GM21381 (cell line): ENCODE measurements around the gene ELOVL3.
"Not testable (repeated sequence)": the region's sequence is repeated elsewhere in the genome, so short reads cannot be mapped to it uniquely, and the experiment has no call there.

Experiments
- ATAC-seq: cut with Tn5 transposase; IDR thresholded peaks from one replicate; pipeline ENCODE4 v1.9.1; 2021; ENCODE audit warnings: mild to moderate bottlenecking, moderate library complexity; ENCODE audit not compliant: unreplicated experiment

Gene ELOVL3, protein sequence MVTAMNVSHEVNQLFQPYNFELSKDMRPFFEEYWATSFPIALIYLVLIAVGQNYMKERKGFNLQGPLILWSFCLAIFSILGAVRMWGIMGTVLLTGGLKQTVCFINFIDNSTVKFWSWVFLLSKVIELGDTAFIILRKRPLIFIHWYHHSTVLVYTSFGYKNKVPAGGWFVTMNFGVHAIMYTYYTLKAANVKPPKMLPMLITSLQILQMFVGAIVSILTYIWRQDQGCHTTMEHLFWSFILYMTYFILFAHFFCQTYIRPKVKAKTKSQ

DNA sequence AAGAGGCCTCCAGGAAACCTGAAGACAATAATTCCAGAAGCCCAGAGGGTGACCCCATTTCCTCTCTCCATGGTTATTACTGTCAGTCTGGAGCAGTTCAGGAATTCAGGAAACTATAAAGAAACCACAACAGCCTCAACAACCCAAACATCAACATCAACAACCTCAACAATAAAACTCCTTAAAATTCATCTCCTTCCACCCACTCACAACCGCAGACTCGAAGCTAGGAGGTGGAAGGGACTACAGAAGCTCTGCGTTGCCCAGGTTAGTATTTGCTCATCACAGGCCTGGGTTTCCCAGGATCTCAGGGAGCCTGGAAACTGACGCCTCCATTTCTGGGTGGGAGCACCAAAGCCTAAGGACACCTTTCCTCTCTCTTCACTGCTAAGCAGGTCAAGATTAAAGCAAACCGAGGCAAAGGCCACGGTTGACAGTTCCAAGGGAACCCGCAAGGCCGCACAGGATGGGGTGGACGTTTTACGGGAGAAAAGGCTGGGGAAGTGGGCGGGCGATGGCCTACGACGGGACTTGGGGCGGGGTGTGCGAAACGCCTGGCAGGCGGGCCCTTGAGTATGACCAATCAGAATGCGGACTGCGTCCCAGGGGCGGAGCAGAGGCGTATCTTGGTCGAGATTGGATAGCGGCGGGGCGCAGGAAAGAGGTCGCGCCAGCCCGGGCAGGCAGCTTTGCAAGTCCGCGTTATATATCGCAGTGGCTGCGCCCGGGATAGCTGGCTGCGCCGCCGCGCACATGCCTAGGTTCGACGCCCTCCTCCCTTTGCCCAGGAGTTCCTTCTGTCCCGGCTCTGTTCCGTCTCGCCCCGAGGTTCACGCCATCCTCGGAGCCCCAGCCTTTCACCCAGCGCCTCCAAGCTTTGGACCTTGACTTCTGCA, at the start of gene ELOVL3:
TSS of gene ELOVL3 (plus strand) at position 654 of the 896 bp plus-strand sequence. CDS start 250 bp downstream, outside the sequence.
- peak; percentile 74 for ATAC-seq

DNA sequence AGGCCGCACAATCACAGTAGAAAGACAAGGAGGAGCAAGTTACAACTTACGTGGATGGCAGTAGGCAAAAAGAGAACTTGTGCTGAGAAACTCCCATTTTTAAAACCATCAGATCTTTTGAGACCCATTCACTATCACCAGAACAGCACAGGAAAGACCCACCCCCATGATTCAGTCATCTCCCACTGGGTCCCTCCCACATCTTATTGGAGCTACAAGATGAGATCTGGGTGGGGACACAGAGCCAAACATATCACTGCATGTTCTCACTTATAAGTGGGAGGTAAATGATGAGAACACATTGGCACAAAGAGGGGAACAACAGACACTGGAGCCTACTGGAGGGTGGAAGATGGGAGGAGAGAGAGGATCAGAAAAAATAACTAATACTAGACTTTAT, 41.5 kb upstream of the ELOVL3 start:
- ATAC-seq: no peak

DNA sequence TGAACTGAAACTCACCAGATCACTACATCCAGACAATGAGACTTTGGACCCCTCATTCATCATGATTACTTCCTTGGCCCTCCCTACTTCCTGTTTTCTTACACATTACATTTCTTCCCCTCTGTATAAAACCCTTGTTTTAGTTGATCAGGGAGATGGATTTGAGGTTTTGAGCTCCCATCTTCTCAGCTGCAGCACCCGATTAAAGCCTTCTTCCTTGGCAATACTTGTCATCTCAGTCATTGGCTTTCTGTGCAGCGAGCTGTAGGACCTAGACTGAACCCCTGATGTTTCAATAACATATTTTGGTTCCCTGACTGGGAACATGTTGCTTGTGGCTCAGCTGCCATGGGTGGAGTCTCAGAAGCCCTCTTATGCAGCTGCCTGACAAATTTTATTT, 40.8 kb upstream of the ELOVL3 start:
- ATAC-seq: no peak

DNA sequence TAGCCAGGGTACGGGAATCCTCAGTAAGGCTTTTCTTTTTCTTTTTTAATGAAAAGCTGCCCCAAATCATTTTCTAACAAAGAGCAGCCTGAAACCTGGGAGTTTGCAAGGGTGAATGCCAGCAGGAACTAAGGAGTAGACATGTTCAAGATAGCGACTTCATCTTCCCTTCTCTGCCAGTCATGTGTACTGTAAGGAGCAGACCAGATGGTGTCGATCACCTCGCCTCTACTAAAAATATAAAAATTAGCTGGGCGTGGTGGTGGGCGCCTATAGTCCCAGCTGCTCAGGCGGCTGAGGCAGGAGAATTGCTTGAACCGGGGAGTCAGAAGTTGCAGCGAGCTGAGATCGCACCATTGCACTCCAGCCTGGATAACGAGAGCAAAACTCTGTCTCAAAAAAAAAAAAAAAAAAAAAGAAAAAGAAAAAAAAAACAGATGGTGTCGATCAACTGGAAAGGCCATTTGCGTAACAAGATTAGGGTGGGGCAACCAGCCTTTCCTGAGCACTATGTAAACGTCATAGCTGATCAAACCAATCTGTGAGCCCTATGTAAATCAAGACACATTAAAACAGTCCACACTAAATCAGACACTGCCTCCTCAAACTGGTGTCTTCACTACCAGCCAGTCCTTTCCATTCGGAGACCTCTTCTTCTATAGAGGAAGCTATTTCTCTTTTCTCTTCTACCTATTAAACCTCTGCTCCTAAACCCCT, 40.1 kb upstream of the ELOVL3 start:
- ATAC-seq: no peak

DNA sequence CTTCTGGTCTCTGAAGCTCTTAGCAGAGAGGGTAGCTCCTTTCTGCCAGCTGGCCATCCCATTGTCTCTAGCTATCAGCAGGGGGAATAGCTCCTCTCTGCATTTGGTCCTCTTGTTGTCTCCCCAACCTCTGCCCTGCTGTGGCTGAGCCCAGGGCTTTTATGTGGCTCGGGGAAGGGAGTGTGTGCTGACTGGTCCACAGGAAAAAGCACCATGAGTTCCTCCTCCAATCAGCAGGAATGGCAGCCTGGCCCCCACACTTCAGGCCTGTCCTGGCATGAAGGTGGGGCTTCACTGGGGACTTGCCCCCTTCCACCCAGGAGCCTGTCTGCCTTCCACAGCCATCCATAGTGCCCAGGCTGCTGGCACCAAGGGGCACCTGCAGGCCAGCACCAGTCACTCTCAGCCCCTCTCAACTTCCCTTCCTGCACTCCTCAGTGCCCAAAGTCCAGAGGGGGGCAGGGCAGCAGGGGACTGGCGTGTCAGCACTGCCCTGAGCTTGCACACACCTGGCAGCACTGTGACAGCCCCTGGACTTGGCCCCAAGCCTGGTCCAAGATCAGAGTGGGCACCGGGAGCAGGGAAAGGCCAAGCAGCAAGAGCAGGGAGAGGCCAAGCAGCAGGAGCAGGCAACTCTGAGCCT, 37.7 kb upstream of the ELOVL3 start:
- no peak for ATAC-seq

DNA sequence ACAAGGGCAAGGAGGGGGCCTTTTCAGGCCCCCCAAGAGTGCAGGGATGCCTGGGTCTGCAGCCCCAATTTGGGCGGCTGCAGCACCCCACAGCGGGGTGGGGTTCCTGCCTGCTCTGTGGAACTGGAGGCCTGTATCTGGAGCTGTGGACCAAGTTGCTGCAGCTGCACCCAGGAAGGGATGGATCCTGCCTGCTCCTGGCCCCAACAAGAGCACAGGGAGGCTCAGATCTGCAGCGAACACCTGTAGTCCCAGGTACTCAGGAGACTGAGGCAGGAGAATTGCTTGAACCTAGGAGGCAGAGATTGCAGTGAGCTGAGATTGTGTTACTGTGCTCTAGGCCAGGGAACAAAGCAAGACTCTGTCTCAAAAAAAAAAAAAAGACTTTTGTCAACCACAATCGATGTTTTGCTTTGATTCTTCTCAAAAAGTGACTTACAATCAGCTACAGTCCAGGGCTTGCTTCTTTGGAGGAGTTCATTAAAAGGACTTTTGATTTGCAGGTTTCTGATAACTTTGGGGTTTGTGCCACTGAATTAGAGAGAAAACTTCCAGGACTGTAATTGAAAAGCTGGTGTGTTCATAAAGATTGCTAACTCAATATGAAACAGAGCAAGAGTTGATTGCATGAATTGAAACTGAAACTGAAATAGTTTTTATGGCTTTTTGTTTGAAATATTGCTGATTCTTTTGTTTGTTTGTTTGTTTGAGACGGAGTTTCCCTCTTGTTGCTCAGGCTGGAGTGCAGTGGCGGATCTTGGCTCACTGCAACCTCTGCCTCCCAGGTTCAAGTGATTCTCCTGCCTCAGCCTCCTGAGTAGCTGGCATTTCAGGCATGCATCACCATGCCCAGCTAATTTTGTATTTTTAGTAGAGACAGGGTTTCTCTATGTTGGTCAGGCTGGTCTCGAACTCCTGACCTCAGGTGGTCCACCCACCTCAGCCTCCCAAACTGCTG, 36.9 kb upstream of the ELOVL3 start:
- ATAC-seq: not testable (repeated sequence)

DNA sequence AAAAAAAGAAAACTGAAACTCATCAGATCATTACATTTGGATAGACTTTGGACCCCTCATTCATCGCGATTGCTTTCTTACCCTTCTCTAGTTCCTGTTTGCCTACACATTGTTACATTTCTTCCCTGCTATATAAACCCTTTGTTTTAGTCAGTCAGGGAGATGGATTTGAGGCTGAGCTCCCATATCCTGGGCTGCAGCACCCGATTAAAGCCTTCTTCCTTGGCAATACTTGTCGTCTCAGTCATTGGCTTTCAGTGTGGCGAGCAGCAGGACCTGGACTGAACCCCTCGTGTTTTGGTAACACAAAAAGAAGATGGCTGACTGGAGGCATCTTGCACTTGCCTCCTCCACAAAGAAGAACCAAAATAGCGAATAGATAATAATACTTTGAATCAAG, 34.1 kb upstream of the ELOVL3 start:
- no peak for ATAC-seq

DNA sequence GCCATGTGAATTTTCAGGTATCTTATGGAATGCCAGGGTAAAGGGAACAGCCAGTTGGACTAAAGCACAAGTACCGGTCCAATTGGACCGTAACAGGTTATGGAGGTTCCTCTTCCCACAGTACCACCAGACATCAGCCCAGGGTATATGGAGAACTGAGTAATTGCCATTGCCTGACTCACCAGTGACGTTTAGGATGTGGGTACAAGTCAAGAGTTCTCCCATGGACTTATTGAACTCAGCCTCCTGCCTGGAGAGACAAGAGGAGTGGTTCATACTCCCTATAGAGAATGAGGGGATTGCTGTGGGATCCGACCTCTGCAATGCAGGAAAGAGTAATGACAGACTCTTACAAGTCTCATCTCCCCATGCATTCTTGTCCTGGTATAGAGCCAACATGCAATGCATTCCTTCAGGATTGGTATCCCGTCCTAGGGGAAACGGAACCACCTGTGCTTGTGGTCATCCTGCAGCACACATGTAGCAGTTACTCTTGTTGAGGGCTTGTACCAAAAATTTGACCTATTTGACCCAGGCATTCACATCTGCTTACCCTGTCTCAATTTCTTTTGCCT, 30.7 kb upstream of the ELOVL3 start:
- ATAC-seq: no peak

DNA sequence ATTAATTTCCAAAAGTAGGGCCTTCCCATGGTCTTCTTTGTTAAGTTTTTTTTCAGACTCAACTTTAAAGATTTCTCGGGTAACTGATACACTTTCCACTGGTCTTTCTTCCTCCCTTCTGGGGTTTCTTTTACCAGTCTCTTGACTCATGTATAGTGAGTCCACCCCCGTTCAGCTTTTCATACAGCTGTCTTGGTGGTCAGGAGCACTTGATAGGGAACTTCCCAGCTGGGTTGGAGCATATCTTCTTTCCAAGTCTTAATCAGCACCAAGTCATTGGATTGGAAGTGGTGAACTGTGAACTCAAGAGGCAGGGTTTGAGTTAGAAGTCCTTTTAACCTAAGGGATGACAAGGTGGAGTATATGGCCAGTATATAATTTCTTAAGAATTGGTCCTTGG, 29.2 kb upstream of the ELOVL3 start:
- ATAC-seq: no peak

DNA sequence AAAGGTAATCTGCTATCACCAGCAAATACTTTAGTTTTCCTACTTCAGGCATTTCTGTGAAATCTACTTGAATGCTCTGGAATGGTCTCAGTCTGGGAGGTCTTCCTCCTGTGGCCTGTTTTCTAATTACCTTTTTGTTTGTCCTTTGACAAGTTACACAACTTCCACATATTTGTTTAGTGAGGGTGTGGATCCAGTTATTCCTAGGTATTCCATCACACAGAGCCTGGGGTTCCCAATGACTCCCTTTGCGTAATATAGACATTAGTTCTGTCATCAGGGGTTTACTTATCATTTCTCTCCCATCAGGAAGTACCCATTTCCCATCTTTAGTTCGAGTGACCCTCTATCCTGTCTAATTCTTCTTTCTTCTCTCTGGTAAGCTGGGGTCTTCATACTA, 28.1 kb upstream of the ELOVL3 start:
- no peak for ATAC-seq

DNA sequence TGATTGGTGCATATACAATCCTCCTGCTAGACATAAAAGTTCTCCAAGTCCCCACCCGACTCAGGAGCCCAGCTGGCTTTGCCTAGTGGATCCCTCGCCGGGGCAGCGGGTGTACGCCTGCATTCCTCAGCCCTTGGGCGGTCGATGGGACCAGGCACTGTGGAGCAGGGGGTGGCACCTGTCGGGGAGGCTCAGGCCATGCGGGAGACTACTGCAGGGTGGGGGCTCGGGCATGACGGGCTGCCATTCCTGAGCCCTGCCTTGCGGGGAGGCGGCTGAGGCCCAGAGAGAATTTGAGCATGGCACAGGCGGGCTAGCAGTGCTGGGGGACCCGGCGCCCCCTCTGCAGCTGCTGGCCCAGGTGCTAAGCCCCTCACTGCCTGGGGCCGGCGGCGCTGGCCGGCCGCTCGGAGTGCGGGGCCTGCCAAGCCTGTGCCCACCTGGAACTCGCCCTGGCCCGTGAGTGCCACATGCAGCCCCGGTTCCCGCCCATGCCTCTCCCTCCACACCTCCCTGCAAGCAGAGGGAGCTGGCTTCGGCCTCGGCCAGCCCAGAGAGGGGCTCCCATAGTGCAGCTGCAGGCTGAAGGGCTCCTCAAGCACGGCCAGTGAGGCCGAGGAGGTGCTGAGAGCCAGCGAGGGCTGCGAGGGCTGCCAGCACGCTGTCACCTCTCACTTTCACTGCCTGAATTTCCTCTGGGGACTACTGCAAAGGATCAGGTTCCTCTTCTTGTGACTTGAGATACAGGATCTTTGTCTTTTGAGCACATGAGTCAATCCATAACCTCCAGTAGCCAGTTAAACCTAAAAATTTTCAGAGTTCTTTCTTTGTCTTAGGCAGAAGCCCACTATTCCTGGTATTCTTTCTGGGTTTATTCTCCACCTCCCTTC, 25.1 kb upstream of the ELOVL3 start:
- ATAC-seq: no peak

DNA sequence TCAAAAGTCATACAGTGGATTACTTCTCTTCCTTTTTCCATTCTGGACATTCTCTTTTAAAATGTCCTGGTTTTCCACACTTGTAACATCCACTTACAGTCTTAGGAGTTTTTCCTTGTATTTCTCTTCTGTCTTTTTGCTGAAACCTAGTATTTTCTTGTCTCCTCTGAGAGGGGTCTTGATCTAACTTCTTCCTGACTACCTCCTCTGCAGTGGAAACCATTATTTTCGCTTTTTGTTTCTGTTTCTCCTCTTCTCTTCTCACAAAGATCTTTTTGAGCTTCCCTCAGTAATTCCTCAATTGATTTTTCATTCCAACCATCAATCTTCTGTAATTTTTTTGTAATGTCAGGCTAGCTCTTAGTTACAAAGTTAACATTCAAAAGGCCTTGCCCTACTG, 23.7 kb upstream of the ELOVL3 start:
- no peak for ATAC-seq

DNA sequence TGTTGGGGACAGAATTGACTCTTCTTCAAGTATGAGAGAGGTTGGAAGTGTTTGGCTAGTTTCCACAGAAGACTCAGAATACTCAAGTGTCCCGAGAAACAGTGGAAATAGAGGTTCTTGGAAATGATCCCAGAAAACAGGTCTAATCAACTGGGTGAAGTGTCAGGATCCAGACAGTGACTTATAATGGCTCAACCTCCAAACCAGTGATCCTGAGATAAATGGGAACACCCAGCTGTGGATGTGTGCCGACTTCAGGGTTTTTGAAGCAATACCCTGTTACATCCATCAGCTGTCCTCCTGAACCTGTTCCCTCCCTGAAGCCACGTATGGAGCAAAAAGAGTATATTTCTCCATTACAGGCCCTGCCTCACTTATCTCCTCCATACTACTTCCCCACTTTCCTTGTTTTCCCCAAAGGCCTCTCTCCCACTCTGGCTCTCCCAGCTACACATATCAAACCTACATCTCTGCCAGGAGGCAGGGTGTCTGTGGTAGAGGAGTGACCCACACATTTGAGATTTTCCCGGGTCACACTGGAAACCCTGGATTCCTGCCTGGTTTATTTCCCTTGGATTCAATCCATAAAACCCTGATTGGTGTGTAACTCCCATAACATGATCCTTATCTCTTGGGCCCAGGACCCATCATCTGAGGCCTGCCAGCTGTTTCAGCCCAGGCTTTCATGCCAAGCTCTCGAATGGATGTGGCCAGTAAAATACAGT, 17.6 kb upstream of the ELOVL3 start:
- ATAC-seq: no peak

DNA sequence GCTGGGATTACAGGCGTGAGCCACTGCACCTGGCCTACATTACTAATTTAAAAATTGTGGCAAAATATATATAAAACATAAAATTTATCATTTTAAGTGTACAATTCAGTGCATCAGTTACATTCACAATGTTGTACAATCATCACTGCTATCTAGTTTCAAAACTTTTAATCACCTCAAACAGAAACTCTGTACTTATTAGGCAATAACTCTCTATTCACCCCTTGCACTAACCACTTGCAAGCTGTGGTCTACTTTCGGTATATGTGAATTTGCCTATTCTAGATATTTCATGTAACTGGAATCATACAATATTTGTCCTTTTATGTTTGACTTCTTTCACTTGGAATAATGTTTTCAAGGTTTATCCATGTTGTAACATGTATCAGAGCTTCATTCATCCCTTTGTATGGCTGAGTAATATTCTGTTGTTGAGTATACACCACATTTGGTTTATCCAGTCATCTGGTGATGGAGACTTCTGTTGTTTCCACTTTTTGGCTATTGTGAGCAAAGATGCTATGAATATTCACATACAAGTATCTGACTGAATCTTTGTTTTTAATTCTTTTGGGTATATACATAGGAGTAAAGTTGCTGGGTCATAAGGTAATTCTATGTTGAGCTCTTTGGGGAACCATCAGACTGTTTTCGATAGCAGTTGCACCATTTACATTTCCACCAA, 14.3 kb upstream of the ELOVL3 start:
- no peak for ATAC-seq

DNA sequence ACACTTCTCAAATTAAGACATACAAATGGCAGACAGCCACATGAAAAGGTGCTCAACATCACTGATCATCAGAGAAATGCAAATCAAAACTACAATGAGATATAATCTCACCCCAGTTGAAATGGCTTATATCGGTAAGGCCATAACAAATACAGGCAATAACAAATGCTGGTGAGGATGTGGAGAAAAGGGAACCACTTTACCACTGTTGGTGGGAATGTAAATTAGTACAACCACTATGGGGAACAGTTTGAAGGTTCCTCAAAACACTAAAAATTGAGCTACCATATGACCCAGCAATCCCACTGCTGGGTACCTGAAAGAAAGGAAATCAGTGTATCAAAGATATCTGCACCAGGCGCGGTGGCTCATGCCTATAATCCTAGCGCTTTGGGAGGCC, 12.5 kb upstream of the ELOVL3 start:
- not testable (repeated sequence) for ATAC-seq

DNA sequence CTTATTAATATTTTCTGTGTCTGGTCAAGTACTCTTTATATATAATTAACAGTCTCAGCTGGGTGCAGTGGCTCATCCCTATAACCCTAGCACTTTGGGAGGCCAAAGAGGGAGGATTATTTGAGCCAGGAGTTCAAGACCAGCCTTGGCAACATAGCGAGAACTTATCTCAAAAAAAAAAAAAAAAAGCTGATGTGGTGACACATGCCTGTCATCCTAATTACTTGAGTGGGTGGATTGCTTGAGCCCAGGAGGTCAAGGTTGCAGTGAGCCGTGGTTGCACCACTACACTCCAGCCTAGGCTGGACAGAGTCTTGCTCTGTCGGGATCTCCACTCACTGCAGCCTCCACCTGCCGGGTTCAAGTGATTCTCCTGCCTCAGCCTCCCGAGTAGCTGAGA, 6.7 kb upstream of the ELOVL3 start:
- no peak for ATAC-seq

DNA sequence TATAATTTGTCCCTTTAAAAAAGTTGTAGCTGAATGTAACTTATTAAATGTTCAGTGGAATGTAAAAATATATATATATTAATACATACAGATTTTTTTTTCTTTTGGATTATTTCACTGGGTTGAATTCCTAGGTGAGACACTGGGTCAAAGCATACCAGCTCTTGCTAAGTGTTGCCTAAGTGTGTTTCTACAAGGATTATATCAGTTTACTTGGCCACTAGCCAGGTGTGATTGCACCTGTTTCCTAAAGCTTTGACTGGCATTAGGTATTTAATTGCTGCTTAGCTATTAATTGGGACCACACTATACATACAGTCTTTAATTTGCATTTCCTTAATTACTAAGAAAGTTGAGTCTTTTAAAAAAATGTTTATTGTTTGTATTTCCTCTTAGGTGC, 5.5 kb upstream of the ELOVL3 start:
- no peak for ATAC-seq
